Choroid plexus epithelial cell (primary cell): ENCODE measurements around the gene RBBP7.

Experiments
- DNase-seq: peaks from one replicate; pipeline ENCODE4 v3.0.0-alpha.2; 2010; ENCODE audit warnings: low read depth
- H3K4me3 ChIP-seq: 2 replicates; pipeline ENCODE4 v1.5.1; 2011; ENCODE audit warnings: low read depth, mild to moderate bottlenecking, control low read depth, low read length, moderate library complexity
- TF ChIP-seq, protein P1 (sequence below): conservative IDR thresholded peaks from 2 replicates; pipeline ENCODE4 v1.5.1; 2011; ENCODE audit warnings: low read depth, mild to moderate bottlenecking, control low read depth, inconsistent platforms, low read length, moderate library complexity

RBBP7 gene

GRCh38 chrX:16828124-16828908 lies 41.8 kb downstream of the RBBP7 start:
- H3K4me3 ChIP-seq = no peak overlapping the region
- DNase-seq = peak; percentile 96
- TF ChIP-seq, protein P1, sequence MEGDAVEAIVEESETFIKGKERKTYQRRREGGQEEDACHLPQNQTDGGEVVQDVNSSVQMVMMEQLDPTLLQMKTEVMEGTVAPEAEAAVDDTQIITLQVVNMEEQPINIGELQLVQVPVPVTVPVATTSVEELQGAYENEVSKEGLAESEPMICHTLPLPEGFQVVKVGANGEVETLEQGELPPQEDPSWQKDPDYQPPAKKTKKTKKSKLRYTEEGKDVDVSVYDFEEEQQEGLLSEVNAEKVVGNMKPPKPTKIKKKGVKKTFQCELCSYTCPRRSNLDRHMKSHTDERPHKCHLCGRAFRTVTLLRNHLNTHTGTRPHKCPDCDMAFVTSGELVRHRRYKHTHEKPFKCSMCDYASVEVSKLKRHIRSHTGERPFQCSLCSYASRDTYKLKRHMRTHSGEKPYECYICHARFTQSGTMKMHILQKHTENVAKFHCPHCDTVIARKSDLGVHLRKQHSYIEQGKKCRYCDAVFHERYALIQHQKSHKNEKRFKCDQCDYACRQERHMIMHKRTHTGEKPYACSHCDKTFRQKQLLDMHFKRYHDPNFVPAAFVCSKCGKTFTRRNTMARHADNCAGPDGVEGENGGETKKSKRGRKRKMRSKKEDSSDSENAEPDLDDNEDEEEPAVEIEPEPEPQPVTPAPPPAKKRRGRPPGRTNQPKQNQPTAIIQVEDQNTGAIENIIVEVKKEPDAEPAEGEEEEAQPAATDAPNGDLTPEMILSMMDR = no peak

- no peak overlapping the region for H3K4me3 ChIP-seq
- DNase-seq = peak; percentile 47
- TF ChIP-seq, protein P1 = no peak
These were observed 42.9 kb downstream of the RBBP7 start for GRCh38 chrX:16827225-16827624.

GRCh38 chrX:16826207-16826606 lies 44.0 kb downstream of the RBBP7 start:
- TF ChIP-seq, protein P1 = peak; percentile 44
- DNase-seq = peak; percentile 71
- no peak overlapping the region for H3K4me3 ChIP-seq

DNA sequence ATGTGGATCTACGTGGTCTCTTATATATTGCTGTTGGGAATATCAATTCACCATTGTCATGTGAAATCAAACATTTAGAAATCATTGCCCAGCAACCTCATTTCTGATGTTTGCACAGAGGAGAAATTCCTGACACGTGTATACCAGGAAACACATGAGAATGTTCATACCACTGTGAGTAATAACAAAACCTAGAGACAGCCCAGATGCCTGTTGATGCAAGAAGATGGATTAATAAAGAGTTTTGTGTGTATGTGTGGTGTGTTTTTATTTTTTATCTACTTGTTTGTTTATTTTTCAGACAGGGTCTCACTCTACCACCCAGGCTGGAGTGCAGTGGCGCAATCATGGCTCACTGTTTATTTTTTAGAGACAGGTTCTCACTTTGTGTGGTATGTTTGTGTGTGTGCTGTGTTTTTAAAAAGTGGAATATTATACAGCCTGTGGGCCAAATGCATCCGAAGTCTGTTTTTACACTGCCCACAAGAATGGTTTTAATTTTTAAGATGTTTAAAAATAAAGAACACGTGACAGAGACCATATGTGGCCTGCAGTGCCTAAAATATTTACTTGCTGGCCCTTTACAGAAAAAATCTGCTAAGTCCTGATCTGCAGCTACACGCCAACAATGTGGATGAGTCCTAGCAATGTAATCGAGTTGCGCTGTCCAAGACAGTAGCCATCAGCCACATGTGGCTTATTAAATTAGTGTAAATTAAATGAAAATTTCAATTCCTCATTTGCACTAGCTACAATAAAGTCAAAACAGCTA lies 44.7 kb downstream of the RBBP7 start:
- peak; percentile 74 for DNase-seq
- TF ChIP-seq, protein P1 = no peak
- no peak overlapping the region for H3K4me3 ChIP-seq

GRCh38 chrX:16822723-16823122 lies 47.4 kb downstream of the RBBP7 start:
- TF ChIP-seq, protein P1 = no peak
- peak; percentile 54 for DNase-seq
- no peak overlapping the region for H3K4me3 ChIP-seq

DNA sequence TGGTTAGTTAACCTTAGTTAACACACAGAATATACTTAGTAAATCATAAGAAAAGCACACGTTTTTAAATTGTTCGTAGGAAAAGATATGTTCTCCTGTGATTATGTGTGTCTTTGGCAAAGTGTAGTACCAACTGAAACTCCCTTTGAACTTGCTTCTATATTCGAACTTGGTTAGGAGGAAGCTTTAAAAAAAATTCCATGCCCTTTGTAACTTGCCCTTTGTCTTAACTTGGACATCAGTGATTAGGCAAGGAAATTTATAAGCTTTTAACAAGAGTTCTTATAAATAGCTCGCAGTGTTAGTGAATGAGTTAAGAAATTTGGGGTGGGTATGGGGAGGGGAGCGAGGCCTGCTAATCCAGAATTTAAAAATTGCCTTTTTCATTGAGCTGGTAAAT lies 50.5 kb downstream of the RBBP7 start:
- TF ChIP-seq, protein P1 = no peak
- H3K4me3 ChIP-seq = no peak overlapping the region
- DNase-seq = no peak
